Neural cell (in vitro differentiated cells): Measurements from ENCODE around the gene OTOP2.

Experiments
- EP300 ChIP-seq: fragments of 450-650 bp; conservative IDR thresholded peaks from 2 replicates; pipeline ENCODE4 v1.6.1; 2014; ENCODE audit warnings: antibody characterized with exemption, mild to moderate bottlenecking, moderate library complexity; ENCODE audit not compliant: poor library complexity, severe bottlenecking
- EZH2 ChIP-seq: fragments of 200-600, 300-800 bp; shearing (Covaris generic), sonication (generic); IDR thresholded peaks from 2 replicates; pipeline ENCODE4 v1.6.1; 2014; ENCODE audit warnings: antibody characterized with exemption, low read length, borderline replicate concordance, mild to moderate bottlenecking; ENCODE audit not compliant: insufficient read depth, poor library complexity, severe bottlenecking
- MXI1 ChIP-seq: fragments of 450-650 bp; conservative IDR thresholded peaks from 2 replicates; pipeline ENCODE4 v1.6.1; 2014; ENCODE audit warnings: antibody characterized with exemption, mild to moderate bottlenecking; ENCODE audit not compliant: poor library complexity, severe bottlenecking
- POLR2AphosphoS5 ChIP-seq: IDR thresholded peaks from 2 replicates; pipeline ENCODE4 v1.6.1; 2012
- RAD21 ChIP-seq: fragments of 450-650 bp; conservative IDR thresholded peaks from 2 replicates; pipeline ENCODE4 v1.6.1; 2014; ENCODE audit warnings: antibody characterized with exemption, mild to moderate bottlenecking, moderate library complexity
- TAF1 ChIP-seq: IDR thresholded peaks from 2 replicates; pipeline ENCODE4 v1.6.1; 2012; ENCODE audit warnings: low read depth
- TF ChIP-seq, protein P1 (sequence below): fragments of 450-650 bp; IDR thresholded peaks from 2 replicates; pipeline ENCODE4 v1.5.1; 2014; ENCODE audit warnings: antibody characterized with exemption, mild to moderate bottlenecking, moderate library complexity; ENCODE audit not compliant: poor library complexity, severe bottlenecking

DNA sequence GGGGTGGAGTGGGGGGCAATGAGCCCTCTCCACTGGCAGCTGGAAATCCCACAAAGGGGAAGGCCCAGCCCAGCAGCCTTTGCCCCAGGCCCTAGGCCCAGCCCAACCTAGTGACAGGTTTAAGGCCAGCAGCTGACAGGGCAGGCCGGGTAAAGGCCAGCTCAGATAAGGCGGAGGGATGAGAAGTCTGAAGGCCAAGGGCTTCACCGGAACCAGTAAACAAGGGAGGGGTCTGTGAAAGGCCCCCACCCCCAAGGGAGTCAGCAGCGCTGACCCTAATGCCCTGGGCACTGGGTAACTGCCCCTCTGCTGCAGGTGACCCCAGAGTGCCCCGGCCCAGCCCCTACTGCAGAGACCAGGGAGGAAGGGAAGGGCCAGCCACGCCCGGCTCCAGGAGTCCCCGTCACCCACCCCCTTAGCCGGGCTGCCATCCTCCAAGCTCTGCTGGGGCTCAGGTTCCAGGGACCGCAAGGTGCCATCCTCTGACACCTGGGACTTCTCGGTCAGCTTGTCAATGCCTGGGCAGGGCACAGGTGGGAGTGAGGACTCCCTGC lies 29.1 kb downstream of the OTOP2 start:
- TF ChIP-seq RAD21 (no peak), EP300 (no peak), EZH2 (no peak), TAF1 (no peak), POLR2AphosphoS5 (no peak), MXI1 (no peak)
- TF ChIP-seq, protein P1, sequence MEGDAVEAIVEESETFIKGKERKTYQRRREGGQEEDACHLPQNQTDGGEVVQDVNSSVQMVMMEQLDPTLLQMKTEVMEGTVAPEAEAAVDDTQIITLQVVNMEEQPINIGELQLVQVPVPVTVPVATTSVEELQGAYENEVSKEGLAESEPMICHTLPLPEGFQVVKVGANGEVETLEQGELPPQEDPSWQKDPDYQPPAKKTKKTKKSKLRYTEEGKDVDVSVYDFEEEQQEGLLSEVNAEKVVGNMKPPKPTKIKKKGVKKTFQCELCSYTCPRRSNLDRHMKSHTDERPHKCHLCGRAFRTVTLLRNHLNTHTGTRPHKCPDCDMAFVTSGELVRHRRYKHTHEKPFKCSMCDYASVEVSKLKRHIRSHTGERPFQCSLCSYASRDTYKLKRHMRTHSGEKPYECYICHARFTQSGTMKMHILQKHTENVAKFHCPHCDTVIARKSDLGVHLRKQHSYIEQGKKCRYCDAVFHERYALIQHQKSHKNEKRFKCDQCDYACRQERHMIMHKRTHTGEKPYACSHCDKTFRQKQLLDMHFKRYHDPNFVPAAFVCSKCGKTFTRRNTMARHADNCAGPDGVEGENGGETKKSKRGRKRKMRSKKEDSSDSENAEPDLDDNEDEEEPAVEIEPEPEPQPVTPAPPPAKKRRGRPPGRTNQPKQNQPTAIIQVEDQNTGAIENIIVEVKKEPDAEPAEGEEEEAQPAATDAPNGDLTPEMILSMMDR = no peak
